ENCODE measurements around the gene PCDHA1. TPM values are rescaled to one million over a fixed set of nuclear protein-coding genes. Genes with fewer than 3 reads are reported as not detected.

The PCDHA1 gene
- total RNA-seq, 3 donors from 2014 or later, result 0.32 TPM; not detected in 2

- peak in 1 of 3 donors; percentile 41 for DNase-seq
- Histone ChIP-seq H3K9me3 (peaks cover 62% of the 10 kb centered on the region), H3K36me3 (ENCODE audit: low read depth) (no peaks in the 10 kb centered on the region), H3K4me3 (no peak overlapping the region), H3K4me1 (ENCODE audit: low read depth) (no peaks in the 10 kb centered on the region)
- ATAC-seq, result no peak
- intact Hi-C loops (cut with DNase I, micrococcal nuclease), result no loop called here
- TF ChIP-seq CTCF (IDR thresholded peaks at IDR 0.05), result no peak
Observed at GRCh38 chr5:140877262-140877581, 91.3 kb downstream of the PCDHA1 start.

DNA sequence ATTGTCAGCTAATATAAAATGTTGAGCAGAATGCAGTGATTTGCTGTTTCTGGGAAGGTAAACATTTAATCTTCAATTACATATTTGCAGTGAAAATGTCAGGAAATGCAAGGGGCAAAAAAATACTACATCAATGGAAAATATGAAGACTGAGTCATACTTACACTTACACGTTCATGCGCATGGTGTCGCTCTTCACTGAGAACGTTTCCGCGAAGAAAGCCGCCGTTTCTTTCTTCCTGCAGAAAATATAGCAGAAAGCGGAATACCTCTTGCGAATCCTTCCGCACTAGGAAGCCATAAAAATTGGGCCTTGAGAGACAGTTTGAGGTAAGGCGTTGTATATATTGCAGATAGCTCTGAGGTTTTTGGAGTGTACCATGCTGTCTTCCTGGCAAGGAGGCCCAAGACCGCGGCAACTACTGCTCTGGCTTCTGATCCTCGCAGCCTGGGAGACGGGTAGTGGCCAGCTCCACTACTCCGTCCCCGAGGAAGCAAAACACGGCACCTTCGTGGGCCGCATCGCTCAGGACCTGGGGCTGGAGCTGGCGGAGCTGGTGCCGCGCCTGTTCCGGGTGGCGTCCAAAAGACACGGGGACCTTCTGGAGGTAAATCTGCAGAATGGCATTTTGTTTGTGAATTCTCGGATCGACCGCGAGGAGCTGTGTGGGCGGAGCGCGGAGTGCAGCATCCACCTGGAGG lies 96.1 kb downstream of the PCDHA1 start, which contains the start of gene PCDHA13:
Gene PCDHA13, plus strand, starts transcription at position 236 of the 702 bp plus-strand sequence. Its CDS starts 145 bp downstream, at position 381.
- peaks cover 67% of the 10 kb centered on the region for H3K9me3 ChIP-seq
- no peaks in the 10 kb centered on the region for H3K4me1 ChIP-seq (ENCODE audit: low read depth)
- TF ChIP-seq CTCF (IDR thresholded peaks at IDR 0.05), result no peak
- DNase-seq (peak in 1 of 3 donors; percentile 22), ATAC-seq (no peak)
- H3K36me3 ChIP-seq (ENCODE audit: low read depth), result no peaks in the 10 kb centered on the region
- intact Hi-C loops (cut with DNase I, micrococcal nuclease), result no loop called here
- H3K4me3 ChIP-seq, result no peak within 1 kb of the TSS

DNA sequence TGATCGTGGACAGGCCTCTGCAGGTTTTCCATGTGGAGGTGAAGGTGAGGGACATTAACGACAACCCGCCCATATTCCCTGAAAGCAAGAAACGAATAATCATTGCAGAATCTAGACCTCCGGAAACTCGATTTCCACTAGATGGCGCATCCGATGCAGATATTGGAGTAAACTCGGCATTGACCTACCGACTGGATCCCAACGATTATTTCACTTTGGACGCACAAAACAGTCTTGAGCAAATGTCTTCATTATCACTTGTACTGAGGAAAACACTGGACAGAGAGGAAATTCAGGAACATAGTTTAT lies 96.6 kb downstream of the PCDHA1 start:
- no peak overlapping the region for H3K4me3 ChIP-seq
- intact Hi-C loops (cut with DNase I, micrococcal nuclease), result no loop called here

DNA sequence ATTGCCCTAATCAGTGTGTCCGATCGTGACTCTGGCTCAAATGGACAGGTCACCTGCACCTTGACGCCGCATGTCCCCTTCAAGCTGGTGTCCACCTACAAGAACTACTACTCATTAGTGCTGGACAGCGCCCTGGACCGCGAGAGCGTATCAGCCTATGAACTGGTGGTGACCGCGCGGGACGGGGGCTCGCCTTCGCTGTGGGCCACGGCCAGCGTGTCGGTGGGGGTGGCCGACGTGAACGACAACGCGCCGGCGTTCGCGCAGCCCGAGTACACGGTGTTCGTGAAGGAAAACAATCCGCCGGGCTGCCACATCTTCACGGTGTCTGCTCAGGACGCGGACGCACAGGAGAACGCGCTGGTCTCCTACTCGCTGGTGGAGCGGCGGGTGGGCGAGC lies 97.4 kb downstream of the PCDHA1 start:
- no peak overlapping the region for H3K4me3 ChIP-seq
- no peak for ATAC-seq
- DNase-seq, result no peak
- H3K9me3 ChIP-seq, result peaks cover 57% of the 10 kb centered on the region
- no peaks in the 10 kb centered on the region for H3K36me3 ChIP-seq (ENCODE audit: low read depth)
- H3K4me1 ChIP-seq (ENCODE audit: low read depth), result no peaks in the 10 kb centered on the region
- intact Hi-C loops (cut with DNase I, micrococcal nuclease), result no loop called here
- no peak for TF ChIP-seq CTCF (IDR thresholded peaks at IDR 0.05)

More for the DNA sequence above, 96.6 kb downstream of the PCDHA1 start:
- TF ChIP-seq CTCF (IDR thresholded peaks at IDR 0.05), result no peak
- DNase-seq, result no peak
- no peaks in the 10 kb centered on the region for H3K36me3 ChIP-seq (ENCODE audit: low read depth)
- no peaks in the 10 kb centered on the region for H3K4me1 ChIP-seq (ENCODE audit: low read depth)
- H3K9me3 ChIP-seq, result peaks cover 62% of the 10 kb centered on the region
- no peak for ATAC-seq

- Histone ChIP-seq H3K36me3 (ENCODE audit: low read depth) (no peaks in the 10 kb centered on the region), H3K4me1 (ENCODE audit: low read depth) (no peaks in the 10 kb centered on the region), H3K9me3 (peaks cover 51% of the 10 kb centered on the region), H3K4me3 (no peak overlapping the region)
- ATAC-seq, result no peak
- no peak for TF ChIP-seq CTCF (IDR thresholded peaks at IDR 0.05)
- intact Hi-C loops (cut with DNase I, micrococcal nuclease), result no loop called here
- DNase-seq, result no peak
Observed at GRCh38 chr5:140883927-140884697, 98.2 kb downstream of the PCDHA1 start.
